Cardiac muscle cell (in vitro differentiated cells and primary cell): ENCODE data around the gene FAM186B. TPM values are rescaled to one million over a fixed set of nuclear protein-coding genes. Genes with fewer than 3 reads are reported as not detected.
A peak's percentile ranks its signal among the peaks of the same experiment; 100 is the strongest.

Experiments used
- DNase-seq, 2 donors: peaks; one replicate each; pipeline versions ENCODE4 v3.0.0 to v3.0.0-alpha.2; 2010 to 2017; ENCODE audit warnings: low read depth in 1 of 2, low spot score in 1 of 2
- H3K27ac ChIP-seq: fragments of 200-600 bp; sonication (generic); 2 replicates; pipeline ENCODE4 v1.5.1; 2016
- H3K27me3 ChIP-seq: fragments of 200-600 bp; sonication (generic); 2 replicates; pipeline ENCODE4 v1.6.0; 2016; ENCODE audit warnings: control low read depth
- H3K36me3 ChIP-seq: fragments of 200-600 bp; sonication (generic); 2 replicates; pipeline ENCODE4 v1.5.1; 2016; ENCODE audit warnings: control low read depth
- H3K4me1 ChIP-seq: fragments of 200-600 bp; sonication (generic); 2 replicates; pipeline ENCODE4 v1.8.1; 2017; ENCODE audit warnings: low read depth, mild to moderate bottlenecking, mixed run types
- H3K4me3 ChIP-seq: fragments of 200-600 bp; sonication (generic); 2 replicates; pipeline ENCODE4 v1.5.1; 2016; ENCODE audit warnings: mild to moderate bottlenecking
- H3K9me3 ChIP-seq: fragments of 200-600 bp; sonication (generic); 2 replicates; pipeline ENCODE4 v1.5.1; 2017; ENCODE audit warnings: low read depth, mild to moderate bottlenecking, control low read depth
- polyA plus RNA-seq: library from polyadenylated mRNA; unstranded; fragments of >200 nt; fragmentation: Nextera tagmentation; extraction: Ambion mirVana; gene quantifications from 2 replicates; pipeline ENCODE4 v1.2.1, GENCODE V29; 2016
- total RNA-seq: library from RNA; depleted of rRNA; stranded (reverse); fragments of >200 nt; gene quantifications from 2 replicates; pipeline ENCODE4 v1.2.3, GENCODE V29; 2016
- TF ChIP-seq, protein P1 (sequence below): IDR thresholded peaks from 2 replicates; pipeline ENCODE4 v1.5.1; 2012; ENCODE audit warnings: low read depth, mild to moderate bottlenecking, low read length

Gene FAM186B
- total and polyA plus RNA-seq, 2 experiments from 2014 or later, result 0.99 to 1.6 TPM

DNA sequence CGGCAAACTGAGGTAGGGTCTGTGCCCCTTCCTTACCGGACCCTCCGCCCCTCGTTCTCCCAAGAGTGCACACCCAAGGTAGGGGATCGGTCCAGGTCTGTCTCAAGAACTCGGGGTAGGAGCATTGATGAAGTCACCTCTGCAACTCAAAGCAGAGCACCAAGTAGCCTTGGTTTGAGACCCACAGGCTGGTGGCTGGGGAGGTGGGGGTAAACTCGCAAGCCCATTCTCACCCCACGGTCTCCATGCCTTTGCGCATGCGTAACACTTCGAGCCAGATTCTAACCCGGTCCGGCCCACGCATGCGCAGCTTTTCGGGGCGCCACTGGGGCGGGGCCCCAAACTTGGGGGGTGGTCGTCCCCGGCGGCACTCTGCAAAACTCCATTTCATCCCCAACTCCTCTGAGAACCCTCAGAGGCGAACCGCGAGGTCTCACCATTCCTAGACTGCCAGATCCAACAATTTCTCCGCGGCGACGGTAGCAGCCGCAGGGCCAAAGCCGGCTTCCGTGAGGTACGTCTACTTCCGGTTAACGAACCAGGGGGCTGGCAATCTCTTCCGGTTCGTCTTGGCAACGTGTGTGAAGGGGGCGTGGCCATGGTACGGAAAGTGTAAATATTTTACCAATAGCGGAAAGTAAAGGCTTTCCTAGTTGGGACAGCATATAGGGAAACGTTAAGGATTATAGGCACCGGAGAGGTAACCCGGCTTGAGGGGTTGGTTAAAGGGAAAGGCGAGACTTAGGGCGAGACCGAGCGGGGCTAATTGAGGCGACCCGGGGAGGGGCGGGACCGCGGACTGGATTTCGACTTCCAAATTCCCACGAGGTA, 37.6 kb downstream of the FAM186B start, which contains the start of gene MCRS1:
Gene MCRS1, minus strand, starts transcription at position 532 of the 831 bp plus-strand sequence. CDS start 1,411 bp downstream, outside the sequence.
- TF ChIP-seq, protein P1, sequence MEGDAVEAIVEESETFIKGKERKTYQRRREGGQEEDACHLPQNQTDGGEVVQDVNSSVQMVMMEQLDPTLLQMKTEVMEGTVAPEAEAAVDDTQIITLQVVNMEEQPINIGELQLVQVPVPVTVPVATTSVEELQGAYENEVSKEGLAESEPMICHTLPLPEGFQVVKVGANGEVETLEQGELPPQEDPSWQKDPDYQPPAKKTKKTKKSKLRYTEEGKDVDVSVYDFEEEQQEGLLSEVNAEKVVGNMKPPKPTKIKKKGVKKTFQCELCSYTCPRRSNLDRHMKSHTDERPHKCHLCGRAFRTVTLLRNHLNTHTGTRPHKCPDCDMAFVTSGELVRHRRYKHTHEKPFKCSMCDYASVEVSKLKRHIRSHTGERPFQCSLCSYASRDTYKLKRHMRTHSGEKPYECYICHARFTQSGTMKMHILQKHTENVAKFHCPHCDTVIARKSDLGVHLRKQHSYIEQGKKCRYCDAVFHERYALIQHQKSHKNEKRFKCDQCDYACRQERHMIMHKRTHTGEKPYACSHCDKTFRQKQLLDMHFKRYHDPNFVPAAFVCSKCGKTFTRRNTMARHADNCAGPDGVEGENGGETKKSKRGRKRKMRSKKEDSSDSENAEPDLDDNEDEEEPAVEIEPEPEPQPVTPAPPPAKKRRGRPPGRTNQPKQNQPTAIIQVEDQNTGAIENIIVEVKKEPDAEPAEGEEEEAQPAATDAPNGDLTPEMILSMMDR, result no peak
- Histone ChIP-seq H3K27ac (peak within 1 kb of the TSS; percentile 84), H3K36me3 (peaks cover 11% of the 10 kb centered on the region), H3K4me3 (peak within 1 kb of the TSS; percentile 67), H3K4me1 (peaks cover 11% of the 10 kb centered on the region), H3K9me3 (no peaks in the 10 kb centered on the region), H3K27me3 (no peaks in the 10 kb centered on the region)
- DNase-seq, result peak; percentile 94 to 96

DNA sequence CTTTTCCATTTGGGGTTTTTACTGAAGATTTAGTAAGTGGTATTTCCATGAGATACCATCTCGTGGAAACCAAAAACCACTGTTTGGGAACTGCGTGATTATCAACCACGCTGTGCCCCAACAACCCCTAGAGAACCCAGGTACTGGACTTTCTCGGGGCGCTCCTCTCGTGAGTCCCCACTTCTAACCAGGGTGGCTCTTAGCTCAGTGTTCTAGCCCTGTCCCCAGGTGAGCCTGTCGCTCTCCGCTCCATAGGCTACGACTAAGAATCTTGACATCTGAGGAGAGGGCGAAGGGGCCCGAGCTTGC, 38.2 kb downstream of the FAM186B start:
- H3K4me3 ChIP-seq, result peak overlapping the region; percentile 67
- no peaks in the 10 kb centered on the region for H3K9me3 ChIP-seq
- H3K4me1 ChIP-seq, result peaks cover 11% of the 10 kb centered on the region
- TF ChIP-seq, protein P1, result no peak
- H3K27ac ChIP-seq, result peak overlapping the region; percentile 84
- DNase-seq, result no peak
- H3K36me3 ChIP-seq, result peaks cover 15% of the 10 kb centered on the region
- H3K27me3 ChIP-seq, result no peaks in the 10 kb centered on the region

DNA sequence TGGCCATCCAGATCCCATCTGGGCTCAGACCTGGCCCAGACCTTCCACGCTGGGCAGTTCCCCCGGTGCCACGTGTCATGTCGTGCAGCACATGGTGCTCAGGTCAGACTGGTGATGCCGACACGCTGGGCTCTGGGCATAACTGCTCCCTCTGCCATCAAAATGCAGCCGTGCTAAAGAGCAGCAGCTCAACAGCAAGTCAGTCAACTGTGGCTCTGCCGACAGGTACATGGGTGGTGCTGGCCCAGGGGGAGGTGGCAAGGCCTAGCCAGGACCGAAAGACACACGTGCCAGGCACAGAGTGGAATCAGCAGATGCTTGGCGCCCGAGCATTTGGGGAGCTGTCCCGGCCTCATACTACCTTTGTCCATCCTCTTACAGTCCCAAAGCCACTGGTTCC, 39.1 kb downstream of the FAM186B start:
- Histone ChIP-seq H3K27me3 (no peaks in the 10 kb centered on the region), H3K4me1 (peaks cover 11% of the 10 kb centered on the region), H3K9me3 (no peaks in the 10 kb centered on the region), H3K4me3 (no peak overlapping the region), H3K36me3 (peaks cover 22% of the 10 kb centered on the region), H3K27ac (no peak overlapping the region)
- TF ChIP-seq, protein P1, result no peak
- DNase-seq, result no peak

DNA sequence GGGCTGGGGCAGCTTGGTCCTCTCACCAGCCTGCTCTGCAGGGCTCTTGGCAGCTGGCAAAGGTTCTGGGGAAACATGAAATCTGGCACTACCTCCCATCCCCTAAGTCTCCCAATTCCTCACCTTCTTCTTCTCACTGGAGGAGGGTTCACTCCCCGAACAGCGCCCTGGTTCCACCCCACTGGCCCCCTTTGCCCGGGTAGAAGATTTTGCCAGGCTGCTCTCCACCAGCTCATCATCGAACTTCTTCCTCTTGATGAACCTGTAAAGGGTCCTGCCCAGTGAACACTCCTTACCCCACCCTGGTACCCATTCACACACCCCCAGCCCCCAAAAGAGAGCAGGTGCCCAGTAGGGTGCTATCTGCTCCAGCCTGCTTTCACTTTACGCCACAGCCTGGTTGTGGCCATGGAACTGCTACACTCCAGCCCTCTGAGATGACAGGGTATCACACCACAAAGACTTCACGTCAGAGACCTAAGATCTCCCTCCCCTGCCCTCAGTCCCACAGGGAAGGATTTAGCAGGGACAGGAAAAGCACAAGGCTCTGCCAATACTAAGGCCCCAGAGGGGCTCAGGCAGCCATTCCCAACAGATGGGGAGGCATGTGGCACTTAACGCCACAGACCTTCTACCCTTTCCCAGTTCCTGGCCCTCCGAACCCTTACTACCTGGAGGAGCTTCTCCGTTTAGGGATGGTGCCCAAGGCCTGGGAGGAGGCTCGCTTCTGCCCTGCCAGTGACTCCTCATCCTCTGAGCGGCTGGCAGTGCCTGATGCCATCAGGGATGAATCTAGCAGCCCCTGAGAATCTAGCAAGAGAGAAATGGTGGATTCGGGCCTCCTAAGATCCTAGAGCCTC, 39.8 kb downstream of the FAM186B start:
- Histone ChIP-seq H3K4me1 (peaks cover 11% of the 10 kb centered on the region), H3K4me3 (no peak overlapping the region), H3K9me3 (no peaks in the 10 kb centered on the region), H3K36me3 (peaks cover 23% of the 10 kb centered on the region), H3K27me3 (no peaks in the 10 kb centered on the region), H3K27ac (peak overlapping the region; percentile 19)
- DNase-seq, result no peak
- TF ChIP-seq, protein P1, result no peak

DNA sequence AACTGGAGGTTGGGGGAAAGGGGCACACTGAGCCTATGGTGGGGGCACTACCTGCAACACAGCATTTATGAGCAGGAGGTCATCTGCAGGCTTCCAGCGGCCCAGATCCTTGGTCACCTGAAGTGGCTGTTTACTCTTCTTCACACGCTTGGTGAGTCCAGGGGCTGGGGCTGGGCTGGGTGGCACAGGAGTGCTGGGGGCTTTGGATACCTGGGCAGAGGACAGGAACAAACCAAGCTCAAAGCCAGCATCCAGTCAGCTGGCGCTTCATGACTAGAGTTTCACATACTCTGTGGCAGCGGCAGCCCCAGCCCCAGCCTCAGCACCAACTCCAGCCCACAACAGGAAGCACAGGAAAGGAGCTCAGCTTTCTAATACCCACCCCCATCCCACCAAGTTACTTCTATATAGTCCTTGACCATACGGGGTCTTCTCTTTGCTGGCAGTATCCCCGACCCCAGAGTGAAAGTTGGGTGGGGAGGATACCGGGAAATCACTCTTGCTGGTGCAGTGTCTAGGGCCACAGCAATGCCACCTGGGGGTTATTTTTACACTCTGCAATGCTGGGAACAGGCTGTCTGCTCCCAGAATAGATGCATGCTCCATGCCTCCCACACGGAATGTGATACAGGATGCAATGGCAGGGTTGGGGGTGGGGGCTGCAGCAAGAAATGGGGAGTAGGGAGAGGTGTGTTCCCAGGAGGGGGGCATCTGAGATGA, 40.6 kb downstream of the FAM186B start:
- H3K36me3 ChIP-seq, result peaks cover 28% of the 10 kb centered on the region

More for the DNA sequence above, 40.6 kb downstream of the FAM186B start:
- H3K4me3 ChIP-seq, result no peak overlapping the region
- peaks cover 11% of the 10 kb centered on the region for H3K4me1 ChIP-seq
- DNase-seq, result peak in 1 of 2 donors; percentile 21
- no peaks in the 10 kb centered on the region for H3K9me3 ChIP-seq
- TF ChIP-seq, protein P1, result no peak
- H3K27ac ChIP-seq, result peak overlapping the region; percentile 19
- H3K27me3 ChIP-seq, result no peaks in the 10 kb centered on the region
